ENCODE results near the gene HTR4.

Gene HTR4, protein sequence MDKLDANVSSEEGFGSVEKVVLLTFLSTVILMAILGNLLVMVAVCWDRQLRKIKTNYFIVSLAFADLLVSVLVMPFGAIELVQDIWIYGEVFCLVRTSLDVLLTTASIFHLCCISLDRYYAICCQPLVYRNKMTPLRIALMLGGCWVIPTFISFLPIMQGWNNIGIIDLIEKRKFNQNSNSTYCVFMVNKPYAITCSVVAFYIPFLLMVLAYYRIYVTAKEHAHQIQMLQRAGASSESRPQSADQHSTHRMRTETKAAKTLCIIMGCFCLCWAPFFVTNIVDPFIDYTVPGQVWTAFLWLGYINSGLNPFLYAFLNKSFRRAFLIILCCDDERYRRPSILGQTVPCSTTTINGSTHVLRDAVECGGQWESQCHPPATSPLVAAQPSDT

DNA sequence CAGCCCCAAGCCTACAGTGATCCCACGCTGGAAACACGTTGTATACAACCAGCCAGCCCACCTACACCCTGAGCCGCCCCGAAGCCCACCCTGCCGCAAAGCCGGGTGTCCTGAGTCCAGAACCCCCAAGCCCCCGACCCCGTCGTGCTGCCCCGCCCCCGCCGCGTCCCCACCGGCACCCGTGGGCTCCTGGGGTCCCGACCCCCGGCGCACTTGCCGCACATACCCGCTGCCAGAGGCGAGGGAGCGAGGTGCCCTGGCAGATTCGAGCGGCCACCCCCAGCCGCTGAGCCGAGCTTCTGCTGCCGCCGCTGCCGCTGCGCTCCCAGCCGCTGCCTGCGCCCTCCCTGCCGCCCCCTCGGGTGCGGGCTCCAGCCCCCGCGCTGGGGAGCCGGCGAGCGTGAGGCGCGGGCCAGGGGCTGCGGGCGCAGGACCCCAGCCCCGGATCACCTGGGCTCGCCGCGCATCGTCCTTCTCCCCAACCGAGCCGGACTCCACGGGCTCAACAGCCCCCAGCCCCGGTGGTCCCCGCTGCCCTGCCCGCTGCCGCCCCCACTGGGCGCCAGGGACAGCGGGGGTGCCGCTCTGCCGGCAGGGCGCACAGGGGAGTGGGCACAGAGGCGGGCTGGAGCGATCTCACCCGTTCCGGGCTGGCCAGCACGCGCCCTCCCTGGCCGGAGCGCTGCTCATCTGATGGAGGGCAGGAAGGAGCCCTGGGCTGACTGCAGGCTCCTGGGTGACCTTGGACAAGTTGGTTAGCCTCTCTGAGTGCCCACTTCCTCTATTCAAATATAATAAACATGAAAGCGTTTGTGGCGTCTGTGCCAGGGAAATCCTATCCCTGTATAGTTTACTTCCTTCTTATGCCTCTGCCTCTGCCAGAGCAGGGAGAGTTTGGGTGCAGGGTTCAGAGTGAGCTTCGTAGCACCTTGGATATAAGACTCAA, at the start of gene HTR4:
TSS of gene HTR4 (minus strand) at position 692 of the 946 bp plus-strand sequence. CDS start 17,513 bp downstream, outside the sequence.
- no peak for DNase-seq
- TF ChIP-seq POLR2A (IDR thresholded peaks at IDR 0.05; ENCODE audit: low read length) (no peak), GATA1 (IDR thresholded peaks at IDR 0.05; ENCODE audit: low read depth, low read length) (no peak)

DNA sequence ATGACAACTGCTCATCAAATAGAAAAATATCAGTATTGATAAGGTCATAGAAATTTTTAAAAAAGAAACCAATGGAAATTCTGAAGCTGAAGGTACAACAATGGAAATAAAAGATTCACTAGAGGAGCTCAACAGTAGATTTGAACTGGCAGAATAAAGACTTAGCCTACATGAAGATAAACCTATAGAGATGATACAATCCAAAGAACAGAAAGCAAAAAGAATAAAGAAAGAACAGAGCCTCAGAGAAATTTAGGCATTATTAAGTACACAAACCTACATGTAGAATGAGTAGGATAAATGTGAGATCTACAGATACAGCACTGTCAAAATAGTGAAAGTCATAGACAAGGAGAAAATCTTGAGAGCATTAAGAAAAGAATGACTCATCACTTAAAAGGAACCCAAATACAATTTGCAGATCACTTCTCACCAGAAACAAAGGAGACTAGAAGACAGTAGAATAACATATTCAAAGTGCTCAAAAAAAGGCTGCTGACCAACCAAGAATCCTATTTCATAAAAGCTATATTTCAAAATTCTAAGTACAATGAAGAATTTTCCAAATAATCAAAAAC, 47.8 kb upstream of the HTR4 start:
- no peak for TF ChIP-seq POLR2A (IDR thresholded peaks at IDR 0.05; ENCODE audit: low read length)
- no peak for TF ChIP-seq GATA1 (IDR thresholded peaks at IDR 0.05; ENCODE audit: low read depth, low read length)
- DNase-seq: no peak

DNA sequence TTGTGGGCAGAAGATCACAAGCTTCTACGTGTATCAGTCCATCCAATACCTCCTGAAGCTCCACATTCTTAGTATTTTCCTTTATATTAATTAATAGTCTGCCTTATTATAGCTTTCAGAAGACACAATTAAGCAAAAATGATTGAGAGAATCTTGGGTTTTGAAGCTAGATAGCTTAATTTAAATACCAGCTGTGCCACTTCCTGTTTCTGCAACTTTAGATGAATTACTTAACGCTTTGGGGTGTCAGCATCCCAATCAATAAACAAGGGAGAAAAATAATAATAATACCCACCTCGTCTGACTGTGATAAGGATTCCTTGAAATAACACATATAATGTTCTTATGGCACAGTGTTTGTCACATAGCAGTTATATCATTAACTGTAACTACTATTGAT, 44.7 kb upstream of the HTR4 start:
- TF ChIP-seq GATA1 (IDR thresholded peaks at IDR 0.05; ENCODE audit: low read depth, low read length): no peak
- no peak for DNase-seq

DNA sequence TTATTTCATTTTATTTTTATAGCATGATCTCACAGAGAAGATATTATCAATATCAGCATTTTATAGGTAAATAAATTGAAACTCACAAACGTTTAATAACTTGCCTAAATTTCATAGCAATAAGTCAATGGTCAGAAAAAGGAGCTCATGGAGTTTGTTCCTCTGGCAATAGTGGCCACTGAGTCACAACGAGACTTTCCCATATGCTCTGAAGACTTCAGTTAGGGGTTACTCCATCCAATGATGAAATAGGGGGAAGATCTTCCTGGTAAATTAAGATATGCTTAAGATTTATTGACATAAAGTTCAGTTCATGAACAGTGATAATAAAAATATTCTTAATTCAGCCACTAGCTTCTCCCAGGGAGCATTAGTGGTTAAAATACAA, 43.5 kb upstream of the HTR4 start:
- no peak for DNase-seq
- TF ChIP-seq POLR2A (IDR thresholded peaks at IDR 0.05; ENCODE audit: low read length) (no peak), GATA1 (IDR thresholded peaks at IDR 0.05; ENCODE audit: low read depth, low read length) (no peak)

DNA sequence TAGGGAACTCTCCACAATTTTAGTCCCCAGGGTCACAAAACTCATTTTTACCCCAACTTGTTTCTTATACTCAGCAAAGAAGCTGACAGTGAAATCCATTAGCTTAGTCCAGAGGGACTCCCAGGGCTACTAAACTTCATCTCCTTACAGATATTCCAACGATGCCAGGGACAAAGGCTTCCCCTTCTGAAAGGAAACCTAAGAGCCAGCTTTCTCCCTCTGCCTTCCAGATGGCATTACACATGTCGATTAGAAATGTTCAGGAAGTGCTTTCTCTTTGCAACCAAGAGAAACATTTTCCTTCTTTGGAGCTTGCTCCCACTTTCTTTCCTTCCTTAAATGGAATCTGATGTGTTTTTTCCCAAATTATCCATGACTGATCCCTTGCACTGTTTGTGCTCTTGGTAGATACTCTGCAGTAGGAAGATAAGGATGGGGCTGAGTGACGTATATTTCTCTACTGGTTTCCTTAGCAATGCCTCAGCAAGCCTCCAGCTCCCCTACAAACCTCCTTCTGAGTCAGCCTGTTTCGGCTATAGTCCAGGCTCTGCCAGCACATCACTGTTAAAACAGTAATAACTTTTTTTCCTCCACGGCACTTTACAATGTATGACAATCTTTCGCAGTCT, 43.0 kb upstream of the HTR4 start:
- TF ChIP-seq POLR2A (IDR thresholded peaks at IDR 0.05; ENCODE audit: low read length): no peak
- DNase-seq: no peak

DNA sequence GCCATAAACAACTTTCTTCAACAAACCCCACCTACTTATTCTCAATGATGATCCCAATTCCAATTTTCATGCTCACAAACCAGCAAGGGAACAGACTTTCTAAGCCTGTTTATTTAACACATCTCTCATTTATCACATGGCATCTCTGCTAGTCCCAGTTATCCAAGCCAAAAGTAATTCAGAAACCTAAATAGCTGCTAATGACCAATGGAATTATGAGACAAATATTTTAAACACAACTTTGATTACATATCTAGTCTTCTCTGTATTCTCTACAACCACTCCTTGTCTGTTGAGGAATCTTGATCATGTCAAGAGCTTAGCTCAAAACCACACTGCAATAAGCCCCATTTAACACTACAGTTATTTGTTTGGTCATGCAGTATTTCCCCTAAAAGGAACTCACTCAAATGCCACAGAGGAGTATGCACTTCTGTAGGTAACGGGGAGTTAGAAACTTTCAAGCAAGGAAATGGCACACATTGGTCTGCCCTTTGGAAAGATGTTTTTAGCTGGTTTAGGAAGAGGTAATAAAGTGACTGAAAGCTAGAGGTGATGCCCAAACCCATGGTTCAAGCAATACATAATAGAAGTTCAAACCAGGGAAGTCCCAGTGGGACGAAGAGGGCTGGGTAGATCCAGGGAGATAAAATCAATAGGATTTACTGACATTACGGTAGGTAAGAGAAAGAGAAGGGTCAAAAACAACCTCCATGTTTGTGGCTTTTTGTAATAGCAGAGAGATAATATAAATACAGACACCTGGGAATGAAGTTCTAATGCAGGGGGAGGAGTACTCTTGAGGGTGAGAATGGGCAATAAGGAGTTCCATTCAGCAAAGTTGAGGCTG, 42.1 kb upstream of the HTR4 start:
- no peak for DNase-seq
- TF ChIP-seq POLR2A (IDR thresholded peaks at IDR 0.05; ENCODE audit: low read length) (no peak), GATA1 (IDR thresholded peaks at IDR 0.05; ENCODE audit: low read depth, low read length) (no peak)

DNA sequence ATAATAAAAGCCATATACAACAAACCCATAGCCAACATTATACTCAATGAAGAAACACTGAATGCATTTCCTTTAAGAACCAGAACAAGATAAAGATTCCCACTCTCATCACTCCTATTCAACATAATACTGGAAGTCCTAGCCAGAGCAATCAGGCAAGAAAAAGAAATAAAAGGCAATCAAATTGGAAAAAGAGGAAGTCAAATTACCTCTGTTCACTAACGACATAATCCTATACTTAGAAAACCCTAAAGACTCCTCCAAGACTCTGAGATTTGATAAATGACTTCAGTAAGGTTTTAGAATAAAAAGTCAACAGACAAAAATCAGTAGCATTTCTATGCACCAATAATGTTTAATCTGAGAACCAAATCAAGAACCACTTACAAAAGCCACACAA, 36.6 kb upstream of the HTR4 start:
- DNase-seq: no peak
- TF ChIP-seq POLR2A (IDR thresholded peaks at IDR 0.05; ENCODE audit: low read length): no peak
- no peak for TF ChIP-seq GATA1 (IDR thresholded peaks at IDR 0.05; ENCODE audit: low read depth, low read length)

DNA sequence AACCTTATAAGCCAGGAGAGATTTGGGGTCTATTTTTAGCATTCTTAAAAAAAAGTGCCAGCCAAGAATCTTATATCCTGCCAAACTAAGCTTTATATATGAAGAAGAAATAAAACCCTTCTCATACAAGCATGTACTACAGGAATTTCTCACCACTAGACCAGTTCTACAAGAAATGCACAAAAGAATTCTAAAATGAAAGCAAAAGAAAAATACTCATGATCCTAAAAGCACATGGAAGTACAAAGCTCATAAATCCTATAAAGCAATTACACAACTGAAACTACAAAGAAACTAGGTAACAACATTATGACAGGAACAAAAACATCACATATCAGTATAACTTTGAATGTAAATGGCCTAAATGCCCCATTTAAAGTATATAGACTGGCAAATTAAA, 34.5 kb upstream of the HTR4 start:
- DNase-seq: no peak

DNA sequence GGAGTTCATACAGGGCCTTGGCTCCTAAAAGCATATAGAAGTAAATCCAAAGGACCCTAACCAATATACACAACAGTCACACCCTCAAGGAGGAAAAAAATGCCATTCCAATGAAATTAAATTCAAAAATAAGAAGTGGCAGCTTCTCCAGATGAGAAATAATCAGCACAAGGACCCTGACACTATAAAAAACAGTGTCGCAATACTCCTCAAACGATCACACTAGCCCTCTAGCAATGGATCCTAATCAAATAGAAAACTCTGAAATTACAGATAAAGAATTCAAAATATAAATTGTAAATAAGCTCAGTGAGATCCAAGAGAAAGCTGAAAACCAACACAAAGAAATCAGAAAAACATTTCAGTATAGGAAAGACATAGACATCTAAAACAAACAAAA, 33.5 kb upstream of the HTR4 start:
- DNase-seq: no peak
- TF ChIP-seq POLR2A (IDR thresholded peaks at IDR 0.05; ENCODE audit: low read length): no peak
- no peak for TF ChIP-seq GATA1 (IDR thresholded peaks at IDR 0.05; ENCODE audit: low read depth, low read length)

More for the DNA sequence above, 34.5 kb upstream of the HTR4 start:
- no peak for TF ChIP-seq POLR2A (IDR thresholded peaks at IDR 0.05; ENCODE audit: low read length)
- no peak for TF ChIP-seq GATA1 (IDR thresholded peaks at IDR 0.05; ENCODE audit: low read depth, low read length)

DNA sequence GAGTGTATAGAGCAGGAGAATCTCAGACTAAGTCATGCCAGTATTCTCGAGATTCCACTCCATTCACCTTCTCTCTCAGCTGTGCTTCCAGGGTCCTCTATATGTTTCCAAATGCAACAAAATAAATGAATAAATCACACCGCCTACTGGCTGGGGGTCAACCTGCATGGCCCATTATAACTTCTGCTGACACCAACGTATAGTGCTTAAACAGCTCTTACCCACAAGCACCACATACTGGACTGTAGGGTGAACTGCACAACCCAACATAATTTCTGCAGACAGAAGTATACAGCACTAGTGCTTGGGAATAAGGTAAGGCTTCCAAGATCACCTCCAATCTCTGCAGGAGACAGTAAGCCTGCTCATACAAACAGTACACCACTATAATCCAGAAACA, 33.1 kb upstream of the HTR4 start:
- DNase-seq: peak; percentile 39 to 41
- TF ChIP-seq GATA1 (IDR thresholded peaks at IDR 0.05; ENCODE audit: low read depth, low read length) (no peak), POLR2A (IDR thresholded peaks at IDR 0.05; ENCODE audit: low read length) (no peak)

DNA sequence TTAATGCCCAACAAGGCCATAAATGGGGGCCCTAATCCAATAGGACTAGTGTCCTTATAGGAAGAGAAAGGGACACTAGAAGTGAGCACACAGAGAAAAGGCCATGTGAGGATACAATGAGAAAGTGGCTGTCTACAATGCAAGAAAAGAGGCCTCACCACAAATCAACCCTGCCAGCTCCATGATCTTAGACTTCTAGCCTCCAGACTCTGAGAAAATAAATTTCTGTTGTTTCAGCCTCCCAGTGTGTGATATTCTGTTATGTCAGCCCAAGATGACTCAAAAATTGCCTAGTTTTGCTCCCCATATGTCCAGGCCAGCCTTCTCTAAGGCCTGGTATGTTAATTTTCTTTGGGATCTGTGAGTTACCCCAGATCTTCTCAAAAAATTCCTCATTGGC, 32.3 kb upstream of the HTR4 start:
- DNase-seq: no peak
- TF ChIP-seq GATA1 (IDR thresholded peaks at IDR 0.05; ENCODE audit: low read depth, low read length) (no peak), POLR2A (IDR thresholded peaks at IDR 0.05; ENCODE audit: low read length) (no peak)

DNA sequence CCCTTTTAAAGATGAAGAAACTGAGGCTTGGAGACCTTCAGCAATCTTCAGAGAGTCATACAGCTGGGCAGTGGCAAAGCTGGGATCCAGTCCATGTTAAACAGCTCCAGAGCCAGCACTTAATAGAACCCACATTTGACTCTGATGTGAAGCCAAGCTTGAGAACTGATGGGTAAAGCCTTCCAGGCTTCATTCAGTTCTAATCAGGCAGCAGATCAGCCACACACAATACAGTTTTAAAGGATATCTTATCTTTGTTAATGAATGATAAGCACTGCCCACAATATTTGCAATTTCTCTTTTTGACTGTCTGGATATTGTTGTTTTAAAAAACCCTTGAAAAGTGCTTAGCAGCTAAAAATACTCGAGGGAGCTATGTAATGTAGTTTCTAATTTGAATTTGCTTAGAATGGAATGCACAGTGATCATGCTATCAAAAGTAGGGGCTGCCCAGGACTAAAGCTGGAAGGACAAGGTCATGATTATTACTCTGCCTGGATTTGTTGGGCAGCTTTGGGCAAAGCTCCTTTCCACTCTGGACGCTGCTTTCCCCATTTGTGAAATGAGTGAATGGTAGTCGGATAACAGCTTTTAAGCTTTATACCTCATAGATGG, 31.3 kb upstream of the HTR4 start:
- DNase-seq: no peak
- TF ChIP-seq GATA1 (IDR thresholded peaks at IDR 0.05; ENCODE audit: low read depth, low read length): no peak
- TF ChIP-seq POLR2A (IDR thresholded peaks at IDR 0.05; ENCODE audit: low read length): no peak

DNA sequence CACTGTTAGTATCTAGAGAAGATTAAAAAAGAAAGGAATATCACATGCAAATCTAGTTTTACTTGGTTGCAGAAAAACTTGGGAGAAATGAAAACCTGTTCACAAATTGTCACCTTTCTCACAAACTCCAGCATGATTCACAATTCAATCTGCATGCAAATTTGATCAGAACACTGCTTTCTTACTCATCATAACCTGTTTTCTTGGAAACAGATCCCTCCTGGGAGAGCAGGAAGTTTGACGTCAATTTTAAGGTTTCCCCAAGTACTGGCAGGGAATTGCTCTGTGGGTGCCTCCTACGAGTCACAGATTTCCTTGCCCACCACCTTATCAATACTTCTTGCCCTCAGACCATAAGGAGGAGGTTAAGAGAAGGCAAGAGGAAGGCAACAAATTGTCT, 30.2 kb upstream of the HTR4 start:
- no peak for DNase-seq
- TF ChIP-seq GATA1 (IDR thresholded peaks at IDR 0.05; ENCODE audit: low read depth, low read length) (no peak), POLR2A (IDR thresholded peaks at IDR 0.05; ENCODE audit: low read length) (no peak)
